Calu3 (cell line): ENCODE measurements around the gene TBL1X. TPM values are rescaled to one million over a fixed set of nuclear protein-coding genes. Genes with fewer than 3 reads are reported as not detected.

Source experiments
- BruUV-seq: library from RNA; stranded (reverse); fragments of 400-500 nt; replicated peaks from 2 replicates; lab custom pipeline; 2021; lab: Mats Ljungman, UMichigan
- CTCF ChIA-PET: fragments of 300-600 bp; sonication (Branson Sonifier 250); formaldehyde crosslinking; loops from one replicate; lab custom pipeline; 2022; ENCODE audit warnings: antibody characterized with exemption; lab: Charles Lee
- DNase-seq: peaks from one replicate; pipeline ENCODE4 v3.0.0; 2022
- H3K27ac Mint-ChIP-seq: one replicate; pipeline ENCODE4 v1.8.0; 2022; ENCODE audit warnings: mixed read lengths; ENCODE audit not compliant: unreplicated experiment
- H3K27me3 Mint-ChIP-seq: one replicate; pipeline ENCODE4 v1.8.0; 2022; ENCODE audit warnings: mixed read lengths; ENCODE audit not compliant: unreplicated experiment
- H3K36me3 Mint-ChIP-seq: one replicate; pipeline ENCODE4 v1.8.0; 2022; ENCODE audit warnings: mild to moderate bottlenecking, moderate library complexity, mixed read lengths; ENCODE audit not compliant: insufficient read depth, unreplicated experiment
- H3K4me1 Mint-ChIP-seq: one replicate; pipeline ENCODE4 v1.8.0; 2022; ENCODE audit warnings: mild to moderate bottlenecking, low read depth, mixed read lengths; ENCODE audit not compliant: unreplicated experiment
- H3K4me3 Mint-ChIP-seq: one replicate; pipeline ENCODE4 v1.8.0; 2022; ENCODE audit warnings: mild to moderate bottlenecking, low read depth, moderate library complexity, mixed read lengths; ENCODE audit not compliant: unreplicated experiment
- H3K9me3 Mint-ChIP-seq: one replicate; pipeline ENCODE4 v1.8.0; 2022; ENCODE audit warnings: low read depth, mixed read lengths; ENCODE audit not compliant: unreplicated experiment
- CTCF ChIP-seq: fragments of 200-600 bp; IDR thresholded peaks from one replicate; pipeline ENCODE4 v1.8.0; 2022; ENCODE audit warnings: antibody characterized with exemption; ENCODE audit not compliant: unreplicated experiment
- intact Hi-C: fragments of 100-400 bp; cut with micrococcal nuclease; formaldehyde crosslinking; loops from one replicate; pipeline ENCODE4 v1.10.0; 2022; ENCODE audit not compliant: unreplicated experiment
- total RNA-seq: library from RNA; stranded (reverse); gene quantifications from 2 replicates; pipeline ENCODE4 v1.2.3, GENCODE V29; 2022

The TBL1X gene
- total RNA-seq, 1 experiment from 2014 or later = 25.0 TPM

DNA sequence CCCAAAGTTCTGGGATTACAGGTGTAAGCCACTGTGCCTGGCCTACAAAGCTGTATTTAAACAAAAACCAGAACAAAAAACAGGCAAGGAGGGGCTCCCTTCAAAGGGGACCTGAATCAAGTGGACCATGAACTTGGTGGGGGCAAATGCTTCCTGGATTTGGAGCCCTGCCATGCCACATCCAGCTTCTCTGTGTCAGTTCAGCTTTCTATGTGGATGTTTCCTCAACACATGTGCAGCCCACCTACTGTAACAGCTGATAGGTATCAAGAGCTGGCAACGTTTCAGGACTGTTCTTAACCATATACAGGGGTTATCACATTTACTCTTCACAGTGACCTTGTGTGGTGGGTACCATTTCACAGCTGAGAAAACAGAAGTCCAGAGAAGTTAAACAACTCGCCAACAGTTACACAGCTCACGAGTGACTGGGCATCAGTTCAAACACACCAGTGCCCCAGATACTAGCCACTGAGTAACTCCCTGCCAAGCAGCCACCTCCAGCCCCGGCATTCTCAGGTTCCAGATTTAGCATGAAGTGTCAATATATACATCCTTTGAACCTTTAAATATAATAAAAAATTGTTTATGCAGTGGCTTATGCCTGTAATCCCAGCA is 293.3 kb downstream of the TBL1X start:
- BruUV-seq = no TSS peak
- no peaks in the 10 kb centered on the region for H3K9me3 Mint-ChIP-seq
- CTCF ChIA-PET = no interaction called here

GRCh38 chrX:9759337-9759736 is 294.5 kb downstream of the TBL1X start:
- CTCF ChIA-PET = no interaction called here
- no TSS peak for BruUV-seq
- intact Hi-C loops = no loop called here
- no peak overlapping the region for H3K27ac Mint-ChIP-seq
- no peaks in the 10 kb centered on the region for H3K4me1 Mint-ChIP-seq
- no peaks in the 10 kb centered on the region for H3K36me3 Mint-ChIP-seq
- no peaks in the 10 kb centered on the region for H3K27me3 Mint-ChIP-seq
- no peak for TF ChIP-seq CTCF
- no peak overlapping the region for H3K4me3 Mint-ChIP-seq
- no peak for DNase-seq
- H3K9me3 Mint-ChIP-seq = no peaks in the 10 kb centered on the region

More for the DNA sequence above, 293.3 kb downstream of the TBL1X start:
- Mint-ChIP-seq H3K27ac (no peak overlapping the region), H3K36me3 (no peaks in the 10 kb centered on the region), H3K4me3 (no peak overlapping the region), H3K27me3 (no peaks in the 10 kb centered on the region), H3K4me1 (no peaks in the 10 kb centered on the region)
- DNase-seq = no peak
- intact Hi-C loops = no loop called here
- no peak for TF ChIP-seq CTCF

GRCh38 chrX:9765072-9765736 is 300.3 kb downstream of the TBL1X start:
- no peaks in the 10 kb centered on the region for H3K36me3 Mint-ChIP-seq
- H3K4me1 Mint-ChIP-seq = peaks cover 6% of the 10 kb centered on the region
- no peak for TF ChIP-seq CTCF
- BruUV-seq = no TSS peak
- intact Hi-C loops = no loop called here
- no peak overlapping the region for H3K27ac Mint-ChIP-seq
- peaks cover 2% of the 10 kb centered on the region for H3K9me3 Mint-ChIP-seq
- DNase-seq = no peak
- no peak overlapping the region for H3K4me3 Mint-ChIP-seq
- CTCF ChIA-PET = no interaction called here
- H3K27me3 Mint-ChIP-seq = no peaks in the 10 kb centered on the region

DNA sequence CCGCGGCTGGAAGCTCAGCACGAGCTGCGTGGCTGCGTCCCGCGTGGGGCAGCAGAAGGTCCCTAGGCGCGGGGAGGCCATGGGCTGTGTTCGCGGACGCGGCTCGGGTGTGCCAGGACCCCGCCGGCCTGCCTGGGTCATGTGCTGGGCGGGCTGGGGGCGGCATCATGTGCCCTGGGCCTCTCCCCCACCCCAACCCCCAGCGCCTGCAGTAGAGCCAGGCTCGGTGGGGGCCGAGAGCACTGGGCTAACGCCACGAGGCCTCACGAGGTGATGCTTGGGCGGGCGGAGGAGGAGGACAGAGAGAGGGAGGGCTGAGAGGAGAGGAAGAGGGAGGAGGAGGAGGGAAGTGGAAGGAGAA is 300.9 kb downstream of the TBL1X start, which contains the start of gene GPR143:
Gene GPR143, minus strand, starts transcription at position 111 of the 361 bp plus-strand sequence. Its CDS starts 30 bp downstream, at position 81.
- no peak for TF ChIP-seq CTCF
- H3K4me1 Mint-ChIP-seq = peaks cover 11% of the 10 kb centered on the region
- no peak within 1 kb of the TSS for H3K27ac Mint-ChIP-seq
- intact Hi-C loops = no loop called here
- CTCF ChIA-PET = no interaction called here
- no peak for DNase-seq
- no peaks in the 10 kb centered on the region for H3K27me3 Mint-ChIP-seq
- no TSS peak for BruUV-seq
- H3K36me3 Mint-ChIP-seq = no peaks in the 10 kb centered on the region
- no peak within 1 kb of the TSS for H3K4me3 Mint-ChIP-seq
- H3K9me3 Mint-ChIP-seq = peaks cover 2% of the 10 kb centered on the region
